Measurements from ENCODE around the gene NDUFA13.

The NDUFA13 gene

DNA sequence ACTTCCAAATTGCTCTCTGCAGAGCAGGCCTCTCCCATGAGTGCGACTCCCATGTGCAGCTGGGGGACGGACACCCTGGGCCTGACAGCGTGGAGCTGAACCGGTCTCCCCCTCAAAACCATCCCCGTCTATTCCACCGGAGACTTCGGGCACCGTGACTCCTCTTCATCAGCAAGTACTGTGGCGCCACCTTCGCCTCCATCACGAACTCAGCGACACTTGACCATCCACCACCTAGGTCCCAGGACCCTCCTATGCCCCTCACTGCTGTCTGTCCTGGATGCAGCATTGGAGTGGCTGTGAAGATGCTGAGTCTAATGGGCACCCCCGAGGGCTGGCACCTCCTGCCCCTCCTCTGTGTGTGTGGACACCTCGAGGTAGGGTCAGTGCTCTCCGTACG is 42.6 kb downstream of the NDUFA13 start:
- Histone ChIP-seq H3K4me3 (ENCODE audit: low read depth in 1 of 2, low read length in 2 of 2) (no peak overlapping the region), H3K27ac (ENCODE audit: low read depth, low read length) (no peak overlapping the region), H3K27me3 (ENCODE audit: control insufficient read depth in 1 of 2, insufficient read depth in 2 of 2, low read length in 2 of 2) (peaks cover 0 to 7% of the 10 kb centered on the region in 2 donors), H3K36me3 (ENCODE audit: insufficient read depth, low read length) (no peaks in the 10 kb centered on the region), H3K9ac (ENCODE audit: low read length) (no peak overlapping the region), H3K9me3 (ENCODE audit: low read length) (no peaks in the 10 kb centered on the region), H3K4me1 (ENCODE audit: insufficient read depth, low read length) (no peaks in the 10 kb centered on the region)

- Histone ChIP-seq H3K36me3 (ENCODE audit: insufficient read depth, low read length) (no peaks in the 10 kb centered on the region), H3K9ac (ENCODE audit: low read length) (no peak overlapping the region), H3K9me3 (ENCODE audit: low read length) (no peaks in the 10 kb centered on the region), H3K27me3 (ENCODE audit: control insufficient read depth in 1 of 2, insufficient read depth in 2 of 2, low read length in 2 of 2) (no peaks in the 10 kb centered on the region), H3K27ac (ENCODE audit: low read depth, low read length) (no peak overlapping the region), H3K4me1 (ENCODE audit: insufficient read depth, low read length) (no peaks in the 10 kb centered on the region), H3K4me3 (ENCODE audit: low read depth in 1 of 2, low read length in 2 of 2) (no peak overlapping the region)
Observed at GRCh38 chr19:19559931-19560330, 43.9 kb downstream of the NDUFA13 start.

DNA sequence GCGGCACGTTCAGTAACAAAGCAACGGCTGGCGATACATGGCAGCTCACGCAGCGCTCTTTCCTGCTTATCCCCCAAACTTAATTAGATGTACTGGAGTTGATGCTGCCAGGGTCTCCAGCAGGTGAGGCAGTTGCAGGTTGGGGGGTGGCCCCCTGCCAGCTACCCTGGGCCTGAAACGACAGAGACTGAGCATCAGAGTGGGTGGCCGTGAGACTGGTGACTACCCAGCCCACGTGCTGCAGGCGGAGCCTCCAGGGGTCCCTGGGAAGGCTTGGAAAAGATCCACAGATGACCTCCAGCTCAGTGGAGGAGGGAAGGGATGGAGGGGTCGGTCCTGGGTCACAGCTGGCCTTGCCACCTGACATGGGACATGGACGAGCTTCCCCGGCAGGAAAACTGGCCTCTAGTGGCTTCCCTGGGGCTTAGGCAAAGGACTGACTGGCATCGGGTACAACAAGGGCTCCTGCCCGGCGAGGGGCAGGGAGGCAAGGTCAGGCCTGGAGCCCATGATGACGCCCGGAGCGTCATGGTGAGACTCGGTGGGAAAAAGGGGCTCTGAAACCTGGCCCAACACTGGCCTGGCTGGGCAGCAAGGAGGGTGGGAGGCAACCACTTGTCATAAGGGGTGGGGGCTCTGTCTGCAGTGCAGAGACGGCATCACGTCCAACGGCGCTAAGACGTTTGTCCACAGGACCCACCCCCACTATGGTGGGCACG is 46.1 kb downstream of the NDUFA13 start:
- Histone ChIP-seq H3K27ac (ENCODE audit: low read depth, low read length) (no peak overlapping the region), H3K4me3 (ENCODE audit: low read depth in 1 of 2, low read length in 2 of 2) (no peak overlapping the region), H3K27me3 (ENCODE audit: control insufficient read depth in 1 of 2, insufficient read depth in 2 of 2, low read length in 2 of 2) (no peaks in the 10 kb centered on the region), H3K36me3 (ENCODE audit: insufficient read depth, low read length) (no peaks in the 10 kb centered on the region), H3K9me3 (ENCODE audit: low read length) (no peaks in the 10 kb centered on the region), H3K4me1 (ENCODE audit: insufficient read depth, low read length) (no peaks in the 10 kb centered on the region), H3K9ac (ENCODE audit: low read length) (no peak overlapping the region)

GRCh38 chr19:19562665-19563347 is 46.8 kb downstream of the NDUFA13 start:
- H3K9me3 ChIP-seq (ENCODE audit: low read length) = no peaks in the 10 kb centered on the region
- no peaks in the 10 kb centered on the region for H3K27me3 ChIP-seq (ENCODE audit: control insufficient read depth in 1 of 2, insufficient read depth in 2 of 2, low read length in 2 of 2)
- no peaks in the 10 kb centered on the region for H3K36me3 ChIP-seq (ENCODE audit: insufficient read depth, low read length)
- no peaks in the 10 kb centered on the region for H3K4me1 ChIP-seq (ENCODE audit: insufficient read depth, low read length)
- H3K27ac ChIP-seq (ENCODE audit: low read depth, low read length) = no peak overlapping the region
- H3K4me3 ChIP-seq (ENCODE audit: low read depth in 1 of 2, low read length in 2 of 2) = no peak overlapping the region
- no peak overlapping the region for H3K9ac ChIP-seq (ENCODE audit: low read length)

DNA sequence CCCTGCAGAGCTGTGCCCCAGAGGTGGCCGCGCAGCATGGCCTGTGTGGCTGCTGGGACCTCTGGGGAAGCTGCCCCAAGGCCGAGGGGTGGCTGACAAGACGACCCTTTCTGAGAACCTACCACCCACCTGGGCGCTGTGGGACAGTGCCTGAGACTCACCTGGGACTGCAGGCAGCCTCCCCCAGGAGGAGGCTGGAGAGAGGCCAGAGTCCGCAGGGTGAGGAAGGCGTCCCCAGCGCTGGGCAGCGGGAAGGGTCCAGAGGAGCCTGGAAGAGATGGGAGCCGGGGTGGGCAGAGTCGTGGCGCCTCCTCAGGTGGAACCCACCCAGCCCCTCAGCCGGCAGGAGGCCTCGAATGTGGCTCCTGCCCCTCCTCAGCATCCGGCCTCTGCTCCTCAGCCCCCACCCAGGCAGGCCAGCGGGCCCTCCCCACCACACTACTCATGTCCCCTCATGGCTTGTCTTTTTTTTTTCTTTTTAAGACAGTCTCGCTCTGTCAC is 47.4 kb downstream of the NDUFA13 start:
- Histone ChIP-seq H3K27ac (ENCODE audit: low read depth, low read length) (no peak overlapping the region), H3K9me3 (ENCODE audit: low read length) (no peaks in the 10 kb centered on the region), H3K36me3 (ENCODE audit: insufficient read depth, low read length) (no peaks in the 10 kb centered on the region), H3K4me3 (ENCODE audit: low read depth in 1 of 2, low read length in 2 of 2) (no peak overlapping the region), H3K27me3 (ENCODE audit: control insufficient read depth in 1 of 2, insufficient read depth in 2 of 2, low read length in 2 of 2) (no peaks in the 10 kb centered on the region), H3K4me1 (ENCODE audit: insufficient read depth, low read length) (no peaks in the 10 kb centered on the region), H3K9ac (ENCODE audit: low read length) (no peak overlapping the region)

DNA sequence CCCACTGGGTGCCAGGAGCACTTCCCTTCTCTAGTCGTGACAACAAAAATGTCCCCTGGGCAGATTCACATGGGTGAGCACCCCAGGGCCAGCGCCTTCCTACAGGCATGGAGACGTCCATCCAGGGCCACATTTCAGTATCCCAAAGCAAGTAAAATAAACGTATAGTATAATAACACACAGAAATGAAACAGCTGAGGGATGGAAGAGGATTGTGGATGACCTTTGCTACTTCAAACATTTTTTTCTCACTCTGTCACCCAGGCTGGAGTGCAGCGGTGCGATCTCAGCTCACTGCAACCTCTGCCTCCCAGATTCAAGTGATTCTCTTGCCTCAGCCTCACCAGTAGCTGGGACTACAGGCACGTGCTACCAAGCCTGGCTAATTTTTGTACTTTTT is 50.3 kb downstream of the NDUFA13 start:
- Histone ChIP-seq H3K4me1 (ENCODE audit: insufficient read depth, low read length) (no peaks in the 10 kb centered on the region), H3K27ac (ENCODE audit: low read depth, low read length) (no peak overlapping the region), H3K36me3 (ENCODE audit: insufficient read depth, low read length) (no peaks in the 10 kb centered on the region), H3K9ac (ENCODE audit: low read length) (no peak overlapping the region), H3K4me3 (ENCODE audit: low read depth in 1 of 2, low read length in 2 of 2) (no peak overlapping the region), H3K27me3 (ENCODE audit: control insufficient read depth in 1 of 2, insufficient read depth in 2 of 2, low read length in 2 of 2) (no peaks in the 10 kb centered on the region), H3K9me3 (ENCODE audit: low read length) (no peaks in the 10 kb centered on the region)

DNA sequence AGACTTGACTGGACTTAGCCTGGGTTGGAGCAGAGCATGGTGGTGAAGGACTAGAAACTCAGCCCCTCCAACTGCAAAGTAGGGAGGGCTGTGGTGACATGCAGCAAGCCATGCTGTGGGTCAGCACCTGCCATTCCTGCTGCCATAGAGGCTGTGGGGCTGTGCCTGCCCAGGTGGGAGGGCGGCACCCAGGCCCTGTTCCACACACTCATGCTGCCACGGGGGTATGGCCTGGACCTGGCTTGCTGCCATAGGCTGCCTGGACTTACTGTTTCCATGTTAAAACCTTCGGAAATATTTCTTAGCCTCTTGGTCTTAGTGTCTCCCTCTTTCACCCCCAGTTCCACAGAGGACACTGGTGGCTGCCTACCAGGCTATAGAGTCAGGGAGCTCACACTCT is 51.4 kb downstream of the NDUFA13 start:
- Histone ChIP-seq H3K9me3 (ENCODE audit: low read length) (no peaks in the 10 kb centered on the region), H3K27ac (ENCODE audit: low read depth, low read length) (no peak overlapping the region), H3K27me3 (ENCODE audit: control insufficient read depth in 1 of 2, insufficient read depth in 2 of 2, low read length in 2 of 2) (no peaks in the 10 kb centered on the region), H3K4me3 (ENCODE audit: low read depth in 1 of 2, low read length in 2 of 2) (no peak overlapping the region), H3K9ac (ENCODE audit: low read length) (no peak overlapping the region), H3K4me1 (ENCODE audit: insufficient read depth, low read length) (no peaks in the 10 kb centered on the region), H3K36me3 (ENCODE audit: insufficient read depth, low read length) (no peaks in the 10 kb centered on the region)

- no peaks in the 10 kb centered on the region for H3K36me3 ChIP-seq (ENCODE audit: insufficient read depth, low read length)
- H3K4me1 ChIP-seq (ENCODE audit: insufficient read depth, low read length) = no peaks in the 10 kb centered on the region
- no peak overlapping the region for H3K4me3 ChIP-seq (ENCODE audit: low read depth in 1 of 2, low read length in 2 of 2)
- H3K9ac ChIP-seq (ENCODE audit: low read length) = no peak overlapping the region
- no peaks in the 10 kb centered on the region for H3K9me3 ChIP-seq (ENCODE audit: low read length)
- H3K27me3 ChIP-seq (ENCODE audit: control insufficient read depth in 1 of 2, insufficient read depth in 2 of 2, low read length in 2 of 2) = no peaks in the 10 kb centered on the region
- H3K27ac ChIP-seq (ENCODE audit: low read depth, low read length) = no peak overlapping the region
Observed at GRCh38 chr19:19568802-19569756, 53.1 kb downstream of the NDUFA13 start.

DNA sequence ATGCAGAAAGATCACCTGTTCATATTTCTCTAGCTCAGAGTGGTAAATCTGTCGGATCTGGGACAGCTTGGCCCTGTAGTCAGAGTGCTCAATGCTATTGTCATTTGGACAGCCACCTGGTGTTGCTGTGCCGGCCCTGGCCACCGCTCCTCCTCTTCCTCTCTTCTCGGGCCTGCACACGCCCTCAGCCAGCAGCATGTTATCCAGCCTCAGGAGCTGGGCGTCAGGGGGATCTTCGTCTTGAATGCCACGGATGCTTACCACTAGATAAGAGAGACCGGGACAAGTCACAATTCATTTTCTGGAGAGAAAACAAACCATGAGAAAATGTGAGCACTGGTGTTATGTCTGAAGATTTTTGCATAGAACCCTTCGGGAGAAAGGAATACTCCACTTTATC is 54.5 kb downstream of the NDUFA13 start:
- Histone ChIP-seq H3K27ac (ENCODE audit: low read depth, low read length) (no peak overlapping the region), H3K4me3 (ENCODE audit: low read depth in 1 of 2, low read length in 2 of 2) (no peak overlapping the region), H3K27me3 (ENCODE audit: control insufficient read depth in 1 of 2, insufficient read depth in 2 of 2, low read length in 2 of 2) (no peaks in the 10 kb centered on the region), H3K9ac (ENCODE audit: low read length) (no peak overlapping the region), H3K36me3 (ENCODE audit: insufficient read depth, low read length) (no peaks in the 10 kb centered on the region), H3K4me1 (ENCODE audit: insufficient read depth, low read length) (no peaks in the 10 kb centered on the region), H3K9me3 (ENCODE audit: low read length) (no peaks in the 10 kb centered on the region)

GRCh38 chr19:19571071-19571786 is 55.2 kb downstream of the NDUFA13 start:
- no peaks in the 10 kb centered on the region for H3K36me3 ChIP-seq (ENCODE audit: insufficient read depth, low read length)

DNA sequence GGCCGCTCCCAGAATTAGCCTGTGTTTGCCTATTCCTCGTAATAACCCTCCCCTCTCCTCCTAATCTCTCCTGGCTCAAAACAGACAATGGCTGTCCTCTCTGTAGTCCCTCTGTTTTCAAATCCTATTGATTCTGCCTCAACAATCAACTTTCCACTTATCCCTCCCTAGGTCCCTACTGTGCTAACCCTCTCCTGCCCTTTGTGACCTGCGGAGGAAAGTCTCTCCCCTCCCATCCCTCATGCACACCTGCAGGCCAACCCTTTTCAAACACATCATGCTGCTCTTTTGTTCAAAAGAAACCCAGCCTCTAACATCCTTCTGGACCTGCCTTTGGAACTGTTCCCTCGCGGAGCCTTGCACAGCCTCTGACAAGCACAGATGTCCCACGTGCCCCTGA is 59.4 kb downstream of the NDUFA13 start:
- H3K9me3 ChIP-seq (ENCODE audit: low read length) = no peaks in the 10 kb centered on the region
- no peaks in the 10 kb centered on the region for H3K36me3 ChIP-seq (ENCODE audit: insufficient read depth, low read length)
- no peak overlapping the region for H3K4me3 ChIP-seq (ENCODE audit: low read depth in 1 of 2, low read length in 2 of 2)
- no peak overlapping the region for H3K9ac ChIP-seq (ENCODE audit: low read length)
- no peaks in the 10 kb centered on the region for H3K4me1 ChIP-seq (ENCODE audit: insufficient read depth, low read length)
- no peak overlapping the region for H3K27ac ChIP-seq (ENCODE audit: low read depth, low read length)
- H3K27me3 ChIP-seq (ENCODE audit: control insufficient read depth in 1 of 2, insufficient read depth in 2 of 2, low read length in 2 of 2) = no peaks in the 10 kb centered on the region

More at GRCh38 chr19:19571071-19571786, 55.2 kb downstream of the NDUFA13 start:
- no peak overlapping the region for H3K9ac ChIP-seq (ENCODE audit: low read length)
- no peak overlapping the region for H3K27ac ChIP-seq (ENCODE audit: low read depth, low read length)
- H3K4me1 ChIP-seq (ENCODE audit: insufficient read depth, low read length) = no peaks in the 10 kb centered on the region
- H3K9me3 ChIP-seq (ENCODE audit: low read length) = no peaks in the 10 kb centered on the region
- H3K27me3 ChIP-seq (ENCODE audit: control insufficient read depth in 1 of 2, insufficient read depth in 2 of 2, low read length in 2 of 2) = no peaks in the 10 kb centered on the region
- H3K4me3 ChIP-seq (ENCODE audit: low read depth in 1 of 2, low read length in 2 of 2) = no peak overlapping the region

All from muscle layer of colon (tissue), 2 donors.